Stimulated activated CD8-positive, alpha-beta memory T cell treated with anti-CD3 and anti-CD28 coated beads, Interleukin-12 subunit alpha, Interleukin-12 subunit beta, amount 100 ng/mL, for 24 hours (primary cell): ENCODE data around the gene LAMB1.

Source experiments
- DNase-seq: peaks from one replicate; pipeline ENCODE4 v3.0.0-alpha.2; 2020; ENCODE audit errors: extremely low read depth

LAMB1 gene

DNA sequence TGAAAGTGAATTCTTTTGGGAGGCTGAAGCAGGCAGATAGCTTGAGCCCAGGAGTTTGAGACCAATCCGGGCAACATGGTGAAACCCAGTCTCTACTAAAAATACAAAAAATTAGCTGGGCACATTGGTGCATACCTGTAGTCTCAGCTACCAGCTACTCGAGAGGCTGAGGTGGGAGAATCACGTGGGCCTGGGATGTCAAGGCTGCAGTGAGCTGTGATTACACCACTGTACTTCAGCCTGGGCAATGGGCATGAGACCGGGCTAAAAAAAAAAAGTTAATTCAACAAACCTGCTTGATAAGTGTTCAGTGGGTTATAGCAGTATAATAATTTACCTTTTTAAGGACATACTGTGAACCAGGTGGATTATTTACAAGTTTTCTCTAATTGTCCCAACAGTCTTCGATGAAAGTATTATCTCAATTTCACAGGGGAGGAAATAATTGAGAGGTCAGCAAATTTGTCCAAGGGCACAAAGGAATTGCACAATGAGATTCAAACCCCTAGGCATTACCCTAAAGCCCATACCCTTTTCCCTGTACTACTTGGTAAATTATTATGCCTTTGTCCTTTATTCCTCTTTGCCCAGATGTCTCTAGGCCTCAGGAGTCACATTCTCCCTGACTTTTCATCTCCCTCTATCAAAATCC, 125.1 kb downstream of the LAMB1 start:
- DNase-seq: no peak

DNA sequence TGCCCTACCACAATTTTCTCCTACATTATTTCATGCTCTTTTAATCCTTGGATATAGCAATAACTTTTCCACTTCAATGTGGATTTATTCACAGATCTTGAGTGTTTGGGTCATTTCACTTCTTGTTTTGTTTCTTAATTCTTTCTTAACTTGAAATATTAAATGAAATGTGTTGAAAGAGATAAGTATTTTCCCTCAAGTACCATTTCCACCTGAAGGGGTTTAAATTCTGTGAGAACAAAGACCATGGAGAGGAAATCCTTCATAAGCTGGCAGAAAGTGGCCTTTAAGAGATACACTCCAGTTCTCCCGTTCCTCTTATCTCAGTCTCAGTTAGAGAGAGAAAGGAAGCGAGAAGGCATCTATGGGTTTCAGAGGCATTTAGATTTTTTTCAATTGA, 126.0 kb downstream of the LAMB1 start:
- no peak for DNase-seq

DNA sequence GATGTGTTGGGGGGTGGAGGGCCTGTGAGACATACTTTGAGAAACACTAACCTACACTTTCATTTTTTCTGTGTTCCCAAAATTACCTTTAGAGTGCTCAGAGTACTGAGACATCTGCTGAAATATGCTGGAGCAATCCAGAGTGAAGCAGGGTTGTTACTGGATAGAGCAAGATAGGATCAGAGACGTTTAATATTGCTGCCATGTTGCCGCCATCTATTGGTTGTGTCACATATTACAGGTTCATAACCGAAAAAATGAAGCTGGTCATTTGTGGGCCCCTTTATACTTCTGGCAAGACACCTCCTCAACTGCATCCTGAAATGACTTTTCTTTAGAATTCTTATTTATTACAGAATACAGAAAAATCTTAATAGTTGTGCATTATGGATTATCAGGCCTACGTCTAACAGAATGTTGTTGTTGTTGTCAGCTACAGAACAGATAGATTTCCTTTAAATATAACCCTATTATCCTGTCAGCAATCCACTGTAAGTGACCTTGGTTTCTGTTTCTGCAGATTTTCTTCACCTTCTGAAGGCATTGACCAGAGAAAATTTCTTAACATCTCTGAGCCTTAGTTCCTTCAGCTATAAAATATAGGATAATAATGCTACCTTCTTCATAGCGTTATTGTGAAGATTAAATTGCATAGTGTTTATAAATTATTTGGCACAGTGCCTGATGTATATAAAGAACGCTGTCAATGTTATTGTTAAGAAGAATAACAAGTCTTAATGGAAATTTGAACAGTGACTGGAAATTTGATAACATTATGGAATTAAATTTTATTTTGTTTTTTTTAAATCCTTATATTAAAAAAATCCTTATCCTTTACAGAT, 128.1 kb downstream of the LAMB1 start:
- DNase-seq: no peak

DNA sequence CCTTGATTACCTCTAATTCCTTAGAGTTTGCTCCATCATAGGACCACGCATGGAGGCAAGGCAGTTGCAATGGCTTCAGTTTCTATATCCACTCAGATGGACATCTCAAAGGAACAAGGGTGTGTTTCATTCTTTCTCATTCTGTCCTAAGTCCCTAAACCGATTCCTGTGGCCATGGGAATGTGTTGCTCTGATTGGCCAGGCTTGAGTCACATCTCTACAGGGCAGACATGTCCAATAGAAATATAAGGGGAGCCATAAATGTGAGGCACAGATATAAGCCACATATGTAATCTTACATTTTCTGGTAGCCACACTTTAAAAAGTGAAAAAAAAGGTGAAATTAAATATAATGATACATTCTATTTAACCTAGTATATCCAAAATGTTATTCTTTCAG, 128.8 kb downstream of the LAMB1 start:
- no peak for DNase-seq
